Thyroid gland (tissue), 4 donors: ENCODE data around the gene EIF3C.
"Not testable (repeated sequence)": the region's sequence is repeated elsewhere in the genome, so short reads cannot be mapped to it uniquely, and the experiment has no call there.

Experiments
- POLR2A ChIP-seq, 2 donors: fragments of 450-650 bp; IDR thresholded peaks; one replicate each; pipeline ENCODE4 v1.6.1; 2017; ENCODE audit warnings: antibody characterized with exemption in 2 of 2, mild to moderate bottlenecking in 2 of 2, moderate library complexity in 1 of 2
- TF ChIP-seq, protein P1 (sequence below), 6 experiments: fragments of 200-600 bp in 3 of 6; fragments of 450-650 bp in 3 of 6; sonication (generic) in 3 of 6; IDR thresholded peaks; one replicate each; pipeline ENCODE4 v1.5.1; 2016 to 2019; ENCODE audit warnings: antibody characterized with exemption in 6 of 6, mild to moderate bottlenecking in 2 of 6, inconsistent platforms in 1 of 6, moderate library complexity in 1 of 6

DNA sequence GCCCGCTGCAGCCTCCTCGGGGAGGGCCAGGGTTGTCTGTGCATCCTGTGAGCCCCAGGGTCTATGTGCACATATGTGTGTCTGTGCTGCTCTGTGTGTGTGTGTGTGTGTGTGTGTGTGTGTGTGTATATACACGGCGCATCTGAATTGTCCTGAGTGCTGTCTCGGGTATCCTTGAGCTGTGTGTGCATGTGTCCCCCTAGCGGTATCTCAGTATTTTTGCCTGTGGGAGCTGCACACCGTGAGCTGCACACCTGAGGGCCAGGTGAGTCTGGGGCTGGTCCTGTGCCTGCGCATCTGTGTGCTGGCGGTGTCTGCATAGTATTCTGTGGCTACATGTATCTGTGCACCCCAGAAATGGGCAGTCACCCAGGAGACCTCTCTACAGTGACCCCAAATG lies 28.5 kb downstream of the EIF3C start:
- not testable (repeated sequence) for TF ChIP-seq POLR2A (IDR thresholded peaks at IDR 0.05)
- TF ChIP-seq, protein P1, sequence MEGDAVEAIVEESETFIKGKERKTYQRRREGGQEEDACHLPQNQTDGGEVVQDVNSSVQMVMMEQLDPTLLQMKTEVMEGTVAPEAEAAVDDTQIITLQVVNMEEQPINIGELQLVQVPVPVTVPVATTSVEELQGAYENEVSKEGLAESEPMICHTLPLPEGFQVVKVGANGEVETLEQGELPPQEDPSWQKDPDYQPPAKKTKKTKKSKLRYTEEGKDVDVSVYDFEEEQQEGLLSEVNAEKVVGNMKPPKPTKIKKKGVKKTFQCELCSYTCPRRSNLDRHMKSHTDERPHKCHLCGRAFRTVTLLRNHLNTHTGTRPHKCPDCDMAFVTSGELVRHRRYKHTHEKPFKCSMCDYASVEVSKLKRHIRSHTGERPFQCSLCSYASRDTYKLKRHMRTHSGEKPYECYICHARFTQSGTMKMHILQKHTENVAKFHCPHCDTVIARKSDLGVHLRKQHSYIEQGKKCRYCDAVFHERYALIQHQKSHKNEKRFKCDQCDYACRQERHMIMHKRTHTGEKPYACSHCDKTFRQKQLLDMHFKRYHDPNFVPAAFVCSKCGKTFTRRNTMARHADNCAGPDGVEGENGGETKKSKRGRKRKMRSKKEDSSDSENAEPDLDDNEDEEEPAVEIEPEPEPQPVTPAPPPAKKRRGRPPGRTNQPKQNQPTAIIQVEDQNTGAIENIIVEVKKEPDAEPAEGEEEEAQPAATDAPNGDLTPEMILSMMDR (IDR thresholded peaks at IDR 0.05), result not testable (repeated sequence)
